Smooth muscle cell (in vitro differentiated cells): ENCODE measurements around the gene TRIM26. TPM values are rescaled to one million over a fixed set of nuclear protein-coding genes. Genes with fewer than 3 reads are reported as not detected.

Experiments
- DNase-seq: peaks from one replicate; lab custom pipeline; 2025; ENCODE audit not compliant: unreplicated experiment; lab: John Stamatoyannopoulos, UW
- H2AFZ ChIP-seq: fragments of 200-600 bp; sonication (generic); 2 replicates; pipeline ENCODE4 v1.6.0; 2016; ENCODE audit warnings: antibody characterized with exemption, low read depth, mild to moderate bottlenecking
- H3F3A ChIP-seq: fragments of 200-600 bp; sonication (generic); 2 replicates; pipeline ENCODE4 v1.6.0; 2017; ENCODE audit warnings: antibody characterized with exemption, low read depth
- H3K27ac ChIP-seq: fragments of 200-600 bp; sonication (generic); 2 replicates; pipeline ENCODE4 v1.5.1; 2016; ENCODE audit warnings: low read depth, mild to moderate bottlenecking
- H3K27me3 ChIP-seq: fragments of 200-600 bp; sonication (generic); 2 replicates; pipeline ENCODE4 v1.6.1; 2016; ENCODE audit warnings: low read depth, mild to moderate bottlenecking
- H3K36me3 ChIP-seq: fragments of 200-600 bp; sonication (generic); 2 replicates; pipeline ENCODE4 v1.5.1; 2016; ENCODE audit warnings: low read depth
- H3K4me1 ChIP-seq: fragments of 200-600 bp; sonication (generic); 2 replicates; pipeline ENCODE4 v1.5.1; 2016; ENCODE audit warnings: low read depth
- H3K4me2 ChIP-seq: fragments of 200-600 bp; sonication (generic); 2 replicates; pipeline ENCODE4 v1.6.0; 2016; ENCODE audit warnings: mild to moderate bottlenecking
- H3K4me3 ChIP-seq: fragments of 200-600 bp; sonication (generic); 2 replicates; pipeline ENCODE4 v1.5.1; 2016; ENCODE audit warnings: mild to moderate bottlenecking
- H3K79me2 ChIP-seq: fragments of 200-600 bp; sonication (generic); 2 replicates; pipeline ENCODE4 v1.6.0; 2016; ENCODE audit warnings: low read depth, mild to moderate bottlenecking
- H3K9ac ChIP-seq: fragments of 200-600 bp; sonication (generic); 2 replicates; pipeline ENCODE4 v1.6.0; 2016; ENCODE audit warnings: low read depth
- H3K9me3 ChIP-seq: fragments of 200-600 bp; sonication (generic); replicated peaks from 2 replicates; pipeline ENCODE4 v1.5.1; 2016; ENCODE audit warnings: low read depth
- H4K20me1 ChIP-seq: fragments of 200-600 bp; sonication (generic); 2 replicates; pipeline ENCODE4 v1.6.0; 2016; ENCODE audit warnings: low read depth
- WGBS: methylation state at CpG from one replicate; pipeline ENCODE4 v1.1.7; 2016; ENCODE audit warnings: low lambda C conversion rate; 5-methylcytosine and 5-hydroxymethylcytosine counted together
- polyA plus RNA-seq: library from polyadenylated mRNA; unstranded; fragments of >200 nt; fragmentation: Nextera tagmentation; extraction: Ambion mirVana; gene quantifications from 2 replicates; pipeline ENCODE4 v1.2.1, GENCODE V29; 2016
- total RNA-seq: library from RNA; depleted of rRNA; stranded (reverse); fragments of >200 nt; gene quantifications from 2 replicates; pipeline ENCODE4 v1.2.3, GENCODE V29; 2014
- TF ChIP-seq, protein P1 (sequence below): fragments of 200-600 bp; sonication (generic); IDR thresholded peaks from 2 replicates; pipeline ENCODE4 v1.5.1; 2017; ENCODE audit warnings: borderline replicate concordance, mild to moderate bottlenecking, antibody characterized with exemption; ENCODE audit not compliant: insufficient read depth, poor library complexity, severe bottlenecking

Gene TRIM26
- total and polyA plus RNA-seq, 2 experiments from 2014 or later: 17.1 to 21.3 TPM

DNA sequence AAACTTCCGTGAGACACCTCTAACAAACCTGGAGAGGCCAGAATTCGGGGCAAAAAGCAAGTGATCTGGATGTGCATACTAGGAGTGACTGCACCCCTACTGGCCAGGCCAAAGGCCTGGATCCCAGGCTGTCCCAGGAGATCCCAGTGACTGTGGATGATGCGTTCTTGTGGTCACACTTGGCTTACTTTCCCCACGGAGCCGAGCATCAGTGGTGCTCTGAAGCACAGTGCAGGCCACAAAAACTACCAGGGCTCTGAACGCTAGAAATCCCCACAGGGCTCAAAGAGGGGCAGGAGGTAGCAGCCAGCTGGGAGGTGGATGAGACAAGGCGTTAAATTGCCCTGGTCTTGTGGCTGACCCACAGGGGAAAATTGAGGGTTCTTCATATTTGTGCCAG is 7.1 kb downstream of the TRIM26 start:
- WGBS: 75% methylated on average over 7 of the region's 7 CpGs
- DNase-seq: no peak
- Histone ChIP-seq H3K27me3 (no peaks in the 10 kb centered on the region), H3K79me2 (peaks cover 91% of the 10 kb centered on the region), H4K20me1 (peaks cover 100% of the 10 kb centered on the region), H3K27ac (no peak overlapping the region), H3K9me3 (no peaks in the 10 kb centered on the region), H3F3A (no peaks in the 10 kb centered on the region), H3K9ac (no peak overlapping the region), H2AFZ (no peak overlapping the region), H3K4me2 (no peak overlapping the region), H3K4me1 (peaks cover 17% of the 10 kb centered on the region), H3K4me3 (no peak overlapping the region), H3K36me3 (no peaks in the 10 kb centered on the region)
- TF ChIP-seq, protein P1, sequence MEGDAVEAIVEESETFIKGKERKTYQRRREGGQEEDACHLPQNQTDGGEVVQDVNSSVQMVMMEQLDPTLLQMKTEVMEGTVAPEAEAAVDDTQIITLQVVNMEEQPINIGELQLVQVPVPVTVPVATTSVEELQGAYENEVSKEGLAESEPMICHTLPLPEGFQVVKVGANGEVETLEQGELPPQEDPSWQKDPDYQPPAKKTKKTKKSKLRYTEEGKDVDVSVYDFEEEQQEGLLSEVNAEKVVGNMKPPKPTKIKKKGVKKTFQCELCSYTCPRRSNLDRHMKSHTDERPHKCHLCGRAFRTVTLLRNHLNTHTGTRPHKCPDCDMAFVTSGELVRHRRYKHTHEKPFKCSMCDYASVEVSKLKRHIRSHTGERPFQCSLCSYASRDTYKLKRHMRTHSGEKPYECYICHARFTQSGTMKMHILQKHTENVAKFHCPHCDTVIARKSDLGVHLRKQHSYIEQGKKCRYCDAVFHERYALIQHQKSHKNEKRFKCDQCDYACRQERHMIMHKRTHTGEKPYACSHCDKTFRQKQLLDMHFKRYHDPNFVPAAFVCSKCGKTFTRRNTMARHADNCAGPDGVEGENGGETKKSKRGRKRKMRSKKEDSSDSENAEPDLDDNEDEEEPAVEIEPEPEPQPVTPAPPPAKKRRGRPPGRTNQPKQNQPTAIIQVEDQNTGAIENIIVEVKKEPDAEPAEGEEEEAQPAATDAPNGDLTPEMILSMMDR: no peak

DNA sequence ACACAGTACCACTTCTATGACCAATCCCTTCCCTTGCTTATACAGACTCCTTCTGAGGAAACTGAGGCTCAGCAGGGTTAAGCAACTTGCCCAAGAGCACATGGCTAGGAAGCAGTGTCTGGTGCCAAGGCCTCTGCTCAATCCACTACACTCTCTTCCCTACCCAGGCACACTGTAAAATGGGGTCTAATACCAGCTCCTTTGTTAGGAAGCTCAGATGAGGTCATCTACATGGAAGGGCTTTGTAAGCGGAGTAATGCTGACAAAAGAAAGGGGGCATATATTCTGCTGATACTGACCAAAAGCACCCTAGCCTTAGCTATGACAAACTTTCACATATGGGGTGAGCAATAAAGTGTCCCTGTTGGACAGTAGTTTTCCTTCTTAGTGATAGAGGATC is 9.1 kb downstream of the TRIM26 start:
- Histone ChIP-seq H3K79me2 (peaks cover 82% of the 10 kb centered on the region), H3K9ac (no peak overlapping the region), H3K27me3 (no peaks in the 10 kb centered on the region), H3K4me2 (no peak overlapping the region), H3K27ac (no peak overlapping the region), H2AFZ (no peak overlapping the region), H3K4me1 (peaks cover 12% of the 10 kb centered on the region), H3K4me3 (no peak overlapping the region), H4K20me1 (peaks cover 98% of the 10 kb centered on the region), H3F3A (no peaks in the 10 kb centered on the region), H3K36me3 (no peaks in the 10 kb centered on the region), H3K9me3 (no peaks in the 10 kb centered on the region)
- TF ChIP-seq, protein P1: no peak
- DNase-seq: no peak
- WGBS: 100% methylated on average over 1 of the region's 1 CpG

DNA sequence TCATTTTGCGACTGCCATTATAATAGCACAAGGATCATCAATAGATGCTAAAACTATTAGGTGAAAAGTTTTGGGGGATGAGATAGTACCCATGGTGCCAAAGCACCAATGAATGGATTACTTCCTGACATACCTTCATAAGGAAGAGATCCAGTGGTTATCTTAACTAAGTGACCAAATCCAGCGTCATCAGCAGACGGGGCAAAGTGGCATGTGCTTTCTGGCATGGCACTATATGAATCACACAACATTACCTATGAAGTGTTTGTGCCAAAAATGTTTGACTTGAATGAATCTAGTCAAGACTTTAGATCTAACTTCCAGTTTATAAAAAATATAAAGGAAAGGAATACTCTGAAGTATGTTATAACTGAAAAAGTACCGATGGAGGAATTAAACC is 10.8 kb downstream of the TRIM26 start:
- Histone ChIP-seq H3K4me1 (peaks cover 2% of the 10 kb centered on the region), H3K27ac (no peak overlapping the region), H4K20me1 (peaks cover 86% of the 10 kb centered on the region), H2AFZ (no peak overlapping the region), H3K9me3 (no peaks in the 10 kb centered on the region), H3K36me3 (no peaks in the 10 kb centered on the region), H3K4me2 (no peak overlapping the region), H3F3A (no peaks in the 10 kb centered on the region), H3K4me3 (no peak overlapping the region), H3K9ac (no peak overlapping the region), H3K27me3 (no peaks in the 10 kb centered on the region), H3K79me2 (peaks cover 67% of the 10 kb centered on the region)
- TF ChIP-seq, protein P1: no peak
- no peak for DNase-seq
- 88% methylated on average over 4 of the region's 4 CpGs for WGBS

- Histone ChIP-seq H3K4me3 (no peak overlapping the region), H3K36me3 (no peaks in the 10 kb centered on the region), H3K4me1 (no peaks in the 10 kb centered on the region), H3K27me3 (no peaks in the 10 kb centered on the region), H3K4me2 (no peak overlapping the region), H3K27ac (no peak overlapping the region), H3K9ac (no peak overlapping the region), H2AFZ (no peak overlapping the region), H3K9me3 (no peaks in the 10 kb centered on the region), H4K20me1 (peaks cover 70% of the 10 kb centered on the region), H3F3A (no peaks in the 10 kb centered on the region), H3K79me2 (peaks cover 53% of the 10 kb centered on the region)
- TF ChIP-seq, protein P1: no peak
- WGBS: 92% methylated on average over 6 of the region's 6 CpGs
- no peak for DNase-seq
Observed at GRCh38 chr6:30200551-30201281, 12.5 kb downstream of the TRIM26 start.
